Activated T-helper 1 cell treated with anti-CD3 and anti-CD28 coated beads, Interleukin-12 subunit alpha, Interleukin-12 subunit beta, Interleukin-2, Interleukin-4 antibody, amounts not matched to agents 30 ng/mL and 10 ng/mL and 1 ng/mL, durations not matched to agents 14 hours and 24 hours and 36 hours (primary cell): ENCODE data around the gene RNF152. TPM values are rescaled to one million over a fixed set of nuclear protein-coding genes. Genes with fewer than 3 reads are reported as not detected.

ENCODE experiments used
- DNase-seq: peaks from one replicate; pipeline ENCODE4 v3.0.0; 2021; ENCODE audit warnings: low spot score
- H3K27ac Mint-ChIP-seq: one replicate; pipeline ENCODE4 v1.8.0; 2021; ENCODE audit warnings: mild to moderate bottlenecking, mixed read lengths
- H3K27me3 Mint-ChIP-seq: one replicate; pipeline ENCODE4 v1.8.0; 2022; ENCODE audit warnings: mild to moderate bottlenecking, moderate library complexity, mixed read lengths; ENCODE audit not compliant: insufficient read depth
- H3K36me3 Mint-ChIP-seq: one replicate; pipeline ENCODE4 v1.8.0; 2021; ENCODE audit warnings: low read depth, mixed read lengths
- H3K4me1 Mint-ChIP-seq: one replicate; pipeline ENCODE4 v1.8.0; 2021; ENCODE audit warnings: low read depth, mixed read lengths
- H3K4me3 Mint-ChIP-seq: one replicate; pipeline ENCODE4 v1.8.0; 2021; ENCODE audit warnings: mild to moderate bottlenecking, moderate library complexity, mixed read lengths
- H3K9me3 Mint-ChIP-seq: one replicate; pipeline ENCODE4 v1.8.0; 2021; ENCODE audit warnings: mixed read lengths
- intact Hi-C: fragments of 100-400 bp; cut with micrococcal nuclease; formaldehyde crosslinking; loops from one replicate; pipeline ENCODE4 v1.15.1; 2024
- total RNA-seq: library from RNA; stranded (reverse); gene quantifications from 2 replicates; pipeline ENCODE4 v1.2.3, GENCODE V29; 2022

Gene RNF152
- total RNA-seq, 1 donor from 2014 or later: 0.65 TPM

DNA sequence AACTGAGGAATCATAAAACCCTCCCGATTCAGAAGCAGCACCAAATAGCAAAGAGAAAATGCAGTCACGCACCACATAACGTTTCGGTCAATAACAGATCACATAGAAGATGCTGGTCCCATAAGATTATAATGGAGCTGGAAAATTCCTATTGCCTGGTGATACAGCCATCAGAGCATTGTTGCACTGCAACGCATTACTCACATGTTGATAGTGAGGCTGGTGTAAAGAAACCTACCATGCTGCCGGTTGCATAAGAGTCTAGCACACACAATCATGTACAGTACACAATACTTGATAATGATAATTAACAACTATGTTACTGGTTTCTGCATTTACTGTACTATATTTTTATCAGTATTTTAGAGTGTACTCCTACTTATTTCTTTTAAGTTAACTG lies 32.5 kb downstream of the RNF152 start:
- Mint-ChIP-seq H3K36me3 (no peaks in the 10 kb centered on the region), H3K9me3 (no peaks in the 10 kb centered on the region), H3K4me1 (no peaks in the 10 kb centered on the region), H3K4me3 (no peak overlapping the region), H3K27ac (no peak overlapping the region), H3K27me3 (peaks cover 1% of the 10 kb centered on the region)
- no peak for DNase-seq
- intact Hi-C loops: loop anchor here (1.0 kb wide), 1 partner anchor 271 kb away; no protein-coding TSS in a partner anchor

DNA sequence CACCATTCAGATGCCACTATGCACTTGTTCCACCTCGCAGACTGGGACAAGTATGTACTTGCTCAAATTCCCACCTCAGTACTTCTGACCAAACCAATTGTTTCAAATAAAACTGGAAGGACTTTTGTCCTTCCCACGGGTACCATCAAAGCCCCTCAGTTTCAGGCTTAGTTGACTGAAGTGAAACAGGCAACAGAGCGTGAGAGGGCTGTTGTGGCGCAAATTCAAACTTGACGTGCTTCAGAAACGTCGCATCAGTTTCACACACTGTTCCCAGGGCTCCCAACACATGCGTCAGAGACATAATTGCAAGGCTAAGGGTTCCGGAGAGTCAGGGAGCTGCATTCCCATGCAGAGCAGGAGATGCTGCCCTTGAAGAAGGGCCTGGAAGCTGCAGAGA lies 33.7 kb downstream of the RNF152 start:
- intact Hi-C loops: loop anchor here (10.0 kb wide), 1 partner anchor 204 kb away; no protein-coding TSS in a partner anchor
- Mint-ChIP-seq H3K27ac (no peak overlapping the region), H3K36me3 (no peaks in the 10 kb centered on the region), H3K9me3 (no peaks in the 10 kb centered on the region), H3K4me3 (no peak overlapping the region), H3K4me1 (no peaks in the 10 kb centered on the region), H3K27me3 (peaks cover 4% of the 10 kb centered on the region)
- no peak for DNase-seq

DNA sequence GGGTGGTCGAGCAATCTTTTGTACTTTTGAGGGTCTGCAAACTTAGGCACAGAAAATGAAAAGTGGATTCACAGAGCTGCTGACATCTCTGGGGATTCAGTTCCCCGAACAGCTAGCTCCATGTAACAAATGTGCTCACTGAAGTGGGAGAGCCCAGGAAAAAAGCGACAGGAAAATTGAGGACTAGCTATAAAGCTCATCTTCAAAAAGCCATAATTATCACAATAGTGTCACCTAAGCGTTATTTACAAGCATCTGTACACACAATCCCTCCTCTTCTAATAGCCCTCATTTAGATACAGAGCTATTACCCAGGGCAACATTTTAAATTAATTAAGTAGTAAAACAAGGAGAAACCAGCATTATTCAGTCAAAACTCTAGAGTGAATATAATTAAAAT lies 36.1 kb downstream of the RNF152 start:
- H3K9me3 Mint-ChIP-seq: no peaks in the 10 kb centered on the region
- H3K4me1 Mint-ChIP-seq: no peaks in the 10 kb centered on the region
- DNase-seq: no peak
- H3K27ac Mint-ChIP-seq: no peak overlapping the region
- intact Hi-C loops: loop anchor here (10.0 kb wide), 1 partner anchor 202 kb away; no protein-coding TSS in a partner anchor
- H3K27me3 Mint-ChIP-seq: peaks cover 6% of the 10 kb centered on the region
- H3K4me3 Mint-ChIP-seq: no peak overlapping the region
- no peaks in the 10 kb centered on the region for H3K36me3 Mint-ChIP-seq

DNA sequence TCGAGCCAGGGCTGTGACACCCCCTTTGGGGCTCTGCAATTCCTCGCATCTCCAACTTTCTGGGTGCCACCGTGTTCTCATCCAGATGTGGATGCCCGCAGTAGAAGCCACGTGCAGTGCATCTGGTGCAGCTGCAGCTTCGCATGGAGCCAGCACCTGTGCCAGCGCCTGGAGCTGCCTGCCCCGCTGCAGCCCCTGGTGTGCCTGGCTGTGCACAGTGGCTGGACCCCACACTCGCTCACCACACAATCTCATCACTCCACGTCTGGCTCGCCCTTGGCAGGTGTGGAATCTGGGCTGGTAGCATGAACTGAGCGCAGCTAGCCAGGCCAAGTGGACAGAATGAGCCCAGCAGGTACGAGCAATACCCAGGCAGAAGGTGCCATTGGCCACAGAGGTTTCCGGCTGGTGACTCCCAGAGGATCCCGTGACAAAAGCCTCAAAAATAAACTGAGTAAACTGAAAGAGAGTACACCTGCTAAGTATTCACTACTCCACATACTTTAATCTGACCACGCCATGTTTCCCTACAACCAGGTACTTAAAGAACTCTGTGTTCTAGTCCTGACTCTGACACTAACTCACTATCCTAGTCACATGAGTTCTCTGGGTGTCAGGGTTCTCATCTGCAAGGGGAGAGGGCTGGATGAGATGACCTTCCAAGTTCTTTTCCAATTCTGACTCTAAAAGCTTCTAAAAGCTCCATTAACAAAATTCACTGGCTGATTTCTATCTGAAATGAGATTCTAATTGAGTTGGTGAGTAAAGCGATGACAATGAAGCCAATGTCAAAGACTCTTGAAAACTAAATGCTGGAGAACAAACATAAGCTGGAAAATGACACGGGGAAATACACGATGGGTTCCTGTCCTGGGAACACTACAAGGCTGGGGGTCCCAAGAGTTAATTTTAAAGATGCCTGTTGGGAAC lies 37.1 kb downstream of the RNF152 start:
- peaks cover 6% of the 10 kb centered on the region for H3K27me3 Mint-ChIP-seq
- H3K4me3 Mint-ChIP-seq: no peak overlapping the region
- DNase-seq: no peak
- no peaks in the 10 kb centered on the region for H3K4me1 Mint-ChIP-seq
- no peak overlapping the region for H3K27ac Mint-ChIP-seq
- intact Hi-C loops: loop anchor here (10.0 kb wide), 1 partner anchor 201 kb away; no protein-coding TSS in a partner anchor
- H3K36me3 Mint-ChIP-seq: no peaks in the 10 kb centered on the region
- H3K9me3 Mint-ChIP-seq: no peaks in the 10 kb centered on the region

DNA sequence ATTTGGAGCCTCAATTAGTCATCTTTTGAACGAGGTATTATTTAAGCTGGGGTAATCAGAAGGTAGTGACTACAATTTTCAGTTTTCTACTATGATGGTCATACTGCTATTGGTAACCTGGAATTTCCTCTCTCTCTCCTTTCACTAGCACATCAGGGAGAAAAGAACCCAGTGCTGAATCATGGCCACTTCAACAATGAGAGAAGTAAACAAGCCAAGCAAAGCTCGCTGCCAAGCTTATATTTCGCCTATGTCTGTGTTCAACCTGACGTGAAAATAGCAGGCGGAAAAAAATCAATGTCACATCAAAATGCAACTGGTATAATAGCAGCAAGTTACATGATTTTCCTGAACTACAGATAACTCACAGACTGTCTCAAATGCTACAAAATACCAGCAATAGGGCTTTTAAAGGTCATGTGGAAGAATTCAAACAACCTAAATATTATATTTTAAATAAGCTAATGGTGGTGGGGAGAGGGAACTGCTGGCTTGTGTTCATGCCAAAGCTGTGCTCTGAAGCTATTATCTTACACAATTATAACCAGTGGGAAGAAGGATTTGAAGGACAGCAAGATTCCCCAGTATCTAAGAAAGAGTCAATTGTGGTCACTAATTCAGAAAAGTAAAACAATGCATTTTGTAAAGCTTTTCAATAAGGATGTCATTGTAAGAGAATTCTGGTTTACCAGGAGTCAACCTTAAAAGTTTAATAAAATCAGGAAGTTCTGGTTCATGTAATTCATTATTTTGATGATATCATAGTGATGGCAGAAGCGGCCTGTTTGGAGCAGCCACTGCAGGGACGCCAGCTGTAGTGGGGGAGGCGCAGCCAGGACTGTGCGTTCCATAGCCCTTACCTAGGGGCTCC lies 38.0 kb downstream of the RNF152 start:
- no peaks in the 10 kb centered on the region for H3K4me1 Mint-ChIP-seq
- peaks cover 10% of the 10 kb centered on the region for H3K27me3 Mint-ChIP-seq
- no peak overlapping the region for H3K27ac Mint-ChIP-seq
- no peaks in the 10 kb centered on the region for H3K36me3 Mint-ChIP-seq
- H3K9me3 Mint-ChIP-seq: no peaks in the 10 kb centered on the region
- no peak overlapping the region for H3K4me3 Mint-ChIP-seq
- DNase-seq: no peak
- intact Hi-C loops: loop anchor here (10.0 kb wide), 1 partner anchor 200 kb away; no protein-coding TSS in a partner anchor

DNA sequence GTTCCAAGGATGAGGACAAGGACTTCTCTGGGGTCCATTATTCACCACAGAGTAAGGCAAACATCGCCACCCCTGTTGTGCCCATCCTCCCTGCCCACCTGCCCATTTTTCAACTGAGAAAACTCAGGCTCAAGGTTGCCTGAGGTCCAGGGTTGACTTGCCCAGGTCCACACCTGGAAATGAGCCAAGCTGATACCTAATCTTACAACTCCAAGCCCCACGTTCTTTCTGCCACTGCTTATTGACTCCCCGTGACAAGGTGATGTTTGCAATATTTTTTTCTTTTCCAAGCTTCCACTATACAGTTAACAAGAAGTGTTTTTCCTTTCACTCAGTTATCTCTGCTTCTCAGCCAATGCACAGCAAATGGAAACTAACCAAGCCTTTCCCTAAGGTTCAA lies 39.0 kb downstream of the RNF152 start:
- Mint-ChIP-seq H3K9me3 (no peaks in the 10 kb centered on the region), H3K27me3 (peaks cover 10% of the 10 kb centered on the region), H3K4me1 (no peaks in the 10 kb centered on the region)

DNA sequence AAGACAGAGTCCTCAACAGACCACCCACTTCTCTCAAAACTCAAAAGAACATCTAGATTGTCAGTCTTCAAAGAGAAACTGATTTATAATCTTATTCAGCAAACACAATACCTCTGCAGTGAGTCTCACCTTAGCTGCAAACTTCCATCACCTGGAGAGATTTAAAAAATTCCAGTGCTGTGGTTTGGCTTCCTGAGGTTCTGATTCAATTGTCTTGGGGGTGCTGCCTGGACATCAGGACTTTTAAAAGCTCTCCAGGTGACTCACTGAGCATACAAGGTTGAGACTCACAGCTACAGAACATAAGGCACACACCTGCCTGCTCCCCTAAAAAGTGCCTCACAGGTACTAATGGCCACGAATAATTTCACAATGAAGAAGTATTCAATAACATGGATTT lies 40.3 kb downstream of the RNF152 start:
- Mint-ChIP-seq H3K4me3 (no peak overlapping the region), H3K9me3 (no peaks in the 10 kb centered on the region), H3K27ac (no peak overlapping the region), H3K36me3 (no peaks in the 10 kb centered on the region), H3K4me1 (peaks cover 6% of the 10 kb centered on the region), H3K27me3 (peaks cover 8% of the 10 kb centered on the region)
- no peak for DNase-seq
- intact Hi-C loops: loop anchor here (10.0 kb wide), 1 partner anchor 198 kb away; no protein-coding TSS in a partner anchor

More for the DNA sequence above, 39.0 kb downstream of the RNF152 start:
- Mint-ChIP-seq H3K36me3 (no peaks in the 10 kb centered on the region), H3K27ac (no peak overlapping the region), H3K4me3 (no peak overlapping the region)
- no peak for DNase-seq
- intact Hi-C loops: loop anchor here (10.0 kb wide), 1 partner anchor 199 kb away; no protein-coding TSS in a partner anchor

DNA sequence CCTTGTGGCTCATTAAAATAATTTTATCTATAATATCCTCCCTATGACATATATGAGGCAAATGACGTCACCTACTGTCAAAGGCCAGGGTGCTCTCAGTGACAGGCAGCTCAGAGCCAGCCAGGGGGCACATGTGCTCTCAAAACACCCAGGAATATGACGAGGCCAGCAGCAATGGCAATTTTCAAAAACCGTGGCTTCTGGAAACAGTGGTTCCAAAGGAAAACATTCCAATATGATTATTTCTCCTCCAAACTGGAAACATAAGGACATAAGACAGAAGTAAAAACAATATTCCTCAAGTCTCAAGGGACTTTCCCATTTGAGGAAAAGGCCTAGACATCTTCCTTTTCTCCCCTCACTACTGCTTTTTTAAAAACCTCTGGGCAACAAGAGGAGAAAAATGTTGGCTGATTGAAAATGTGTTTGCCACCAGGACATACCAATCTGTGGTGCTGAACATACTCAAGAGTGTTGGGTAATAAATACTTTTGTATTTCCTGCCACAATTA lies 40.8 kb downstream of the RNF152 start:
- Mint-ChIP-seq H3K36me3 (no peaks in the 10 kb centered on the region), H3K27ac (no peak overlapping the region), H3K9me3 (no peaks in the 10 kb centered on the region), H3K4me3 (no peak overlapping the region), H3K27me3 (peaks cover 8% of the 10 kb centered on the region), H3K4me1 (peaks cover 7% of the 10 kb centered on the region)
- DNase-seq: no peak
- intact Hi-C loops: loop anchor here (10.0 kb wide), 1 partner anchor 197 kb away; no protein-coding TSS in a partner anchor

DNA sequence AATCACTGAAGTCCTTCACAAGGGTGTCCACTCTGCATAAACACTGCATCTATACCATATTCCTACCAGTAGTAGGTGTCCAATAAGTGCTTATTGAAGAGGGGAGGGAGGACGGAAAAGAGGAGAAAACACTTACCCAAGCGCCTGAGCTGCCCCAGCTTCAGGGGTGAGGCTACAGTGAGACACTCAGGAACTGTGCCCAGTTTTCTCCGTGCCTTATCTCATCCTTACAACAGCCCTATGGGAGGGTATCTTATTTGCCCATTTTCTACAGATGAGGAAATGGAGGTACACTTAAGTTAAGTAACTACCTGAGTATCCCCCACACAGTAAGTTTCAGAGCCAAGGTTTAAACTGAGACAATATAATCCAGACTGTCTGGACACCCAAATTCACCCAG lies 41.5 kb downstream of the RNF152 start:
- Mint-ChIP-seq H3K4me3 (no peak overlapping the region), H3K9me3 (no peaks in the 10 kb centered on the region), H3K27me3 (peaks cover 8% of the 10 kb centered on the region), H3K4me1 (peaks cover 7% of the 10 kb centered on the region), H3K27ac (no peak overlapping the region), H3K36me3 (no peaks in the 10 kb centered on the region)
- intact Hi-C loops: loop anchor here (10.0 kb wide), 1 partner anchor 196 kb away; no protein-coding TSS in a partner anchor
- DNase-seq: no peak

DNA sequence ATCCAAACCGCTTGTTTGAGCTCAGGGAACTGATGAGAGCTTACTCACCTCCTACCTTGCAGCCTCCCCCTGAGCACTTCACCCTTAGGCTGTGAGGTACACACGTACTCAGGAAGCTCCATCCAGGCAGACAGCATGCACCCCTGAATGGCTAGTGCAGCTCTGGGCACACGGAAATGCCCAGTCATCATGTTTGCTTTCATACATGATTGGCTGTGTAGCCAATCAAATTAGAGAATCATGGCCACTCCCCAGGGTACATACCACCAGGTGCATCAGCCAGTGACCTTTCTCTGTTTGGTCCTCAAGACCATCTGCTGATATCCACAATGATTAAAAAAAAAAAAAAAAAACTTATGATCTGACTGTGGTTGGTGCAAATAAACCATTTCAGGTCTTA lies 42.1 kb downstream of the RNF152 start:
- no peak for DNase-seq
- intact Hi-C loops: loop anchor here (10.0 kb wide), 1 partner anchor 196 kb away; no protein-coding TSS in a partner anchor
- Mint-ChIP-seq H3K4me1 (peaks cover 7% of the 10 kb centered on the region), H3K27ac (no peak overlapping the region), H3K9me3 (no peaks in the 10 kb centered on the region), H3K4me3 (no peak overlapping the region), H3K36me3 (no peaks in the 10 kb centered on the region), H3K27me3 (peaks cover 8% of the 10 kb centered on the region)

DNA sequence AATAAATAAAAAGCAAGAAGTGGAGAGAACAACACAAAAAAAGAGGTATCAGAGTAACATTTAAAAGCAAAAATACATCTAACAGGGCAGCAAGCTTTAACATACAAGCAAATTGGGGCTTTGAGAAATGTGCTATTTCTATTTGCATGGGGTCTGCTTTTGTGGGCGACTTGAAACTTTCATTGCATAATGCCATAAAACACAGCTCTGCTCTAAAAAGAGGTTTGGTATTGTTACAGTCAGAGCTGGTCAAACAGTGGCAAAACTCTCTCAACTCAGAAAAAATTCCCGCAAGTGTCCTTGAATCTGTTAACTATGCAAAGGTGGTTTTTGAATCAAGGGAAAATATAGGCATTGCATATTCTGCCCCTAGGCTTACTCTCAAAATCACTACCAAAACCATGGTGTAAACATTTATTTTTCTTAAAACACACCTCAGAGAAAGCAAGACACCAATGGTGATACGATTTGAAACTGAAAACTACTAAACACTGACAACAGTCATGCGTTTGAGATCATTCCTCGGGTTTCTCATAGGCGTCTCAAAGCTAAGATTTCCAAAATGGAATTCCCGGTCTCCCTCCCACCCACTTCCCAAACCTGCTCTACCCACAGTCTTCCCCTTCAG lies 45.5 kb downstream of the RNF152 start:
- no peak overlapping the region for H3K4me3 Mint-ChIP-seq
- peaks cover 7% of the 10 kb centered on the region for H3K4me1 Mint-ChIP-seq
- no peak for DNase-seq

DNA sequence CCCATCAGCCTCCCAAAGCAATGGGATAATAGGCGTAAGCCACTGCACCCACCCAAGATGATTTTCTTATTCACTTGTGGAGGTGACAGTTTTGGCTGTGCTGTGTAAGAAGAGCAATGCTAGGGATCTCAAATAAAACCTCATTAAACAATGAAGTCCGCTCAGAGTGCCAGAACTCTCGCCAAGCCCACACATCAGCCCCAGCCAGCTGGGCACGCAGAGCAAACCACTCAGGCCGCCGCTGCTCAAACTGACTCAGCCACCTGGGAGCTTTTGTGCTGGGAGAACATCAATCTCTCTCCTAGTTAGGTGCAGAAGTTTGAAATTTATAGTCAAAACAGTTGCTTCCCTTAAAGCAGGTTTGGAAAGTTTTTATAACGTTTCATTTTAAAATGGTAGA lies 47.6 kb downstream of the RNF152 start:
- H3K9me3 Mint-ChIP-seq: no peaks in the 10 kb centered on the region
- no peak for DNase-seq
- H3K27ac Mint-ChIP-seq: no peak overlapping the region
- peaks cover 7% of the 10 kb centered on the region for H3K4me1 Mint-ChIP-seq
- H3K27me3 Mint-ChIP-seq: peaks cover 10% of the 10 kb centered on the region
- intact Hi-C loops: no loop called here
- no peaks in the 10 kb centered on the region for H3K36me3 Mint-ChIP-seq
- H3K4me3 Mint-ChIP-seq: no peak overlapping the region

More for the DNA sequence above, 45.5 kb downstream of the RNF152 start:
- no peak overlapping the region for H3K27ac Mint-ChIP-seq
- H3K36me3 Mint-ChIP-seq: no peaks in the 10 kb centered on the region
- intact Hi-C loops: no loop called here
- H3K9me3 Mint-ChIP-seq: no peaks in the 10 kb centered on the region
- peaks cover 12% of the 10 kb centered on the region for H3K27me3 Mint-ChIP-seq
